ENCODE results near the gene MBD3L4.
"Not testable (repeated sequence)": the region's sequence is repeated elsewhere in the genome, so short reads cannot be mapped to it uniquely, and the experiment has no call there.

Gene MBD3L4

GRCh38 chr19:7040079-7040478 is at the start of gene MBD3L4:
Gene MBD3L4 (minus strand): TSS chr19:7040179. CDS start chr19:7040144, 35 bp downstream.
- not testable (repeated sequence) for H3K27ac ChIP-seq

- H3K27ac ChIP-seq, result no peak overlapping the region
- TF ChIP-seq CTCF (conservative IDR thresholded peaks at IDR 0.05), result no peak
Measured at GRCh38 chr19:7088999-7089398, 49.0 kb upstream of the MBD3L4 start.

GRCh38 chr19:7083076-7083956 is 43.3 kb upstream of the MBD3L4 start:
- TF ChIP-seq CTCF (conservative IDR thresholded peaks at IDR 0.05), result no peak
- H3K27ac ChIP-seq, result no peak overlapping the region

GRCh38 chr19:7078008-7078407 is 38.0 kb upstream of the MBD3L4 start:
- no peak for TF ChIP-seq CTCF (conservative IDR thresholded peaks at IDR 0.05)

GRCh38 chr19:7076151-7076550 is 36.2 kb upstream of the MBD3L4 start:
- TF ChIP-seq CTCF (conservative IDR thresholded peaks at IDR 0.05), result no peak
- H3K27ac ChIP-seq, result no peak overlapping the region

More at GRCh38 chr19:7078008-7078407, 38.0 kb upstream of the MBD3L4 start:
- no peak overlapping the region for H3K27ac ChIP-seq

GRCh38 chr19:7074705-7075282 is 34.8 kb upstream of the MBD3L4 start:
- no peak for TF ChIP-seq CTCF (conservative IDR thresholded peaks at IDR 0.05)
- H3K27ac ChIP-seq, result no peak overlapping the region

- no peak overlapping the region for H3K27ac ChIP-seq
- TF ChIP-seq CTCF (conservative IDR thresholded peaks at IDR 0.05), result no peak
Measured at GRCh38 chr19:7072541-7072940, 32.6 kb upstream of the MBD3L4 start.

- TF ChIP-seq CTCF (conservative IDR thresholded peaks at IDR 0.05), result no peak
- peak overlapping the region; percentile 69 for H3K27ac ChIP-seq
Measured at GRCh38 chr19:7069904-7070226, 29.9 kb upstream of the MBD3L4 start.

Data from VCaP (cell line).